Measurements from ENCODE around the gene RASGRP3.

Gene RASGRP3

DNA sequence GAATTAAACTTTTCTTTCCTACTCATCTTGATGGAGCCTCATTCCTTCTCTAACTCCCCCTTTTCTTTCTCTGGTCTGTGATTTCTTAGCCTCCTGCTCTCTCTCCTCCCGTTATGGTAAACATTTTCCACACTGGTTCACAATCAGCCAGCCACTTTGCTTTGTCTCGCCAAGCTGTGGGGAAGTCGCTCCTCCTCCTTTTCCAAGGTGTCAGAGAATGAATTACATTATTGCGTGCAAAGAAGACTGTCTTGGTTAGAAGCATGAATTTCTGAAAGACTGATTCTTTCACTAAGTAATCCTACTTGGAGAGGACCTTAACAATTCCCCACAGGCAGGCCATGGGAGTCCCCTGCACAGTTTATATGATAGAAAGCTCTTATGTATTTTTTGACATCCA lies 46.1 kb downstream of the RASGRP3 start:
- no peak for DNase-seq (ENCODE audit: low read depth in 2 of 2)

DNA sequence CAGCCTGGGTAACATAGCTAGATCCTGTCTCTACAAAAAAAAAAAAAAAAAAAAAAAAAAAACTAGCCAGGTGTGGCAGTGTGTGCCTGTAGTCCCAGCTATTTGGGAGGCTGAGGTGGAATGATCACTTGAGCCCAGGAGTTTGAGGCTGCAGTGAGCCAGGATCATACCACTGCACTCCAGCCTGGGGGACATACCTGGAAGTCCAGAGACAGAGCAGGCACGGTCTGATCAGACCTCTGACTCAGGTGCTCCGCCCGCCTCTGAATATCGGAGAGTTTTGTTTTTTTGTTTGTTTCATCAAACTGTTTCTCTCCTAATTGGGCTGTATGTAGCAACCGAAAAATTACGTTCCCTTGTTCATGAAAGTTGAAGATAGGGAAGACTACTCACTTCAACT lies 49.2 kb downstream of the RASGRP3 start:
- no peak for DNase-seq (ENCODE audit: low read depth in 2 of 2)

DNA sequence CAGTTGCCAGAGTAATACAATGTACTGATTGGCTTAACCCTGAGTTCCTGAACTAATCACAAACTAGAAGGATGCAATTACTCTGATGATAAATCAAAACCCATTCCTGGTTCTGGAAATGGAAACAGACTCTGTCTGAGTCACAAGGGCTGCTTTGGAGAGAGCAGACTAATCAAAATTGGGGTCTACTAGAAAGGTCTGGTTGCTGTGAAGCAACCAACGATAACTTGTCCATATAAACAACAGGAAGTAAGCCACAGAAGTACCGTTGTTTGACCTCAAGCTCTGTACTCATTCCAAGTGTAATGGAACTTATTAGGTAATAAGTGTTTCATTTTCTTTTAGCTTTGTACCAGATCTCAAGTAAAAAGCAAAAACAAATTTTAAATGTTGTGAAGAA lies 49.7 kb downstream of the RASGRP3 start:
- no peak for DNase-seq (ENCODE audit: low read depth in 2 of 2)

DNA sequence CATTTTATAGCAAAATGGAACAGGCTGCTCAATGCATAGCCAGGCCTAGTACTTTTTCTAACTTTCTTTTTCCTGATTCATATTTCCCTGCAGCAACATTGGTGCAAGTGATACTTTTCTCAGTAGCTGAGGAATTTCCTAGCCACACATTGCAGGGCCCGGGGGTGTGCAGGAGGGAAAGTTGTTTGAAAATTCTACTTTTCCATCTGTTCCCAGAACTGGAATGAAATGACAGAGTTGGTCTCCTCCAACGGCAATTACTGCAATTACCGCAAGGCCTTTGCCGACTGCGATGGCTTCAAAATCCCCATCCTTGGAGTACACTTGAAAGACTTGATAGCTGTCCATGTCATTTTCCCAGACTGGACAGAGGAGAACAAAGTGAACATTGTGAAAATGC lies 50.5 kb downstream of the RASGRP3 start:
- DNase-seq (ENCODE audit: low read depth in 2 of 2): no peak

DNA sequence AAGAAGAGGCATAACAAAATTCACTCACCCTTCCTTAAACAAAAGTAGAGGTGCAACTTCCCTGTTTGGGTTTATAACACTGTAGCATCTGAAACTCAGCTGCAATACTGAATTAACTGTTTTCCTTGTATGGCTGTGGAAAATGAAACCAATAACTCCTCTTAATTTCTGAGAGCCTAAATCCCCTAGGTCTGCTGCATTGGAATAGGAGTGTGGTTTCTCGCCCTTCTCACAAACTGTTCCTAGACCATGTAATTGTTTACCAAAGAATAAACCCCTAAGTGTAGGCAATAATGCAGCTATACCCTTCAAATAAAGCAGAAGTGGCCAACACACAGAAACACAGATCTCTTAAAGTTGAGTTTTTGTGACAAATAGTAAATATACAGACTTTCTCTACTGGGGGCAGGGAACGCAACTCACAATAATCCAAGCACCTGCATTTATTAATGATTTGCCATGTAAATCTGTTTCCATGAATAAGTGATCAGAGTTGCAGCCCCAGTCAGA lies 52.0 kb downstream of the RASGRP3 start:
- no peak for DNase-seq (ENCODE audit: low read depth in 2 of 2)

DNA sequence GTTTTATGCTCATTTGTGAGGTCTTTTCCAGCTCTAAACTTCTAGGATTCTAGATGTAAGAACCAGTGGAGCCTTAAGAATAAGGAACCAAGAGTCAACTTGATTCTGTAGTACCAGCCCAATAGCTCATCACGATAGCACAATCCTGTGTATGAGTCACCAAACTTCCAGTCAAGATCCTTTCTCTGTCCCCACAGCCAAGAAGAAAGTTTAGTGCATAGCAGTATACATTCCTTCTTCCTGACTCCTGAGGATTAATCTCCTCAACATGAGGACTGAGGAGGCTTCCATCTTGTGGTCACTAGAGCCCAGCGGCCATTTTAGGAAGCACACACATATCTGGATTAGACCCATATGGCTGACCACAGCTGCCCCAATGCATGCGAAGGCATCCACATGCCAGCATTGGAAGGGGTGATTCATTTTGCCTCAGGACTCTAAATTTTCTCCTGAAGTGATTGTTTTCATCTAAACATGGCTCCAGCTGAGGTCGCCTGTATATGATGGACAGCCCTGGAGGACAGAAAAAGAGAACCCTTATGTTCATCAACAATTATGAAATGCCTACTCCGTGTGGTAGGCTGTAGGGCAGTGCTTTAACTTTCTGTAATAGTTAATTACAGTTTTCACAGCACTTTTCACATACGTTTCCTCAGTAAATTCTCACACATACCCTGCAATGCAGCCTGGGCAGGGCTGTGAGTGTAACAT lies 53.5 kb downstream of the RASGRP3 start:
- DNase-seq (ENCODE audit: low read depth in 2 of 2): no peak

DNA sequence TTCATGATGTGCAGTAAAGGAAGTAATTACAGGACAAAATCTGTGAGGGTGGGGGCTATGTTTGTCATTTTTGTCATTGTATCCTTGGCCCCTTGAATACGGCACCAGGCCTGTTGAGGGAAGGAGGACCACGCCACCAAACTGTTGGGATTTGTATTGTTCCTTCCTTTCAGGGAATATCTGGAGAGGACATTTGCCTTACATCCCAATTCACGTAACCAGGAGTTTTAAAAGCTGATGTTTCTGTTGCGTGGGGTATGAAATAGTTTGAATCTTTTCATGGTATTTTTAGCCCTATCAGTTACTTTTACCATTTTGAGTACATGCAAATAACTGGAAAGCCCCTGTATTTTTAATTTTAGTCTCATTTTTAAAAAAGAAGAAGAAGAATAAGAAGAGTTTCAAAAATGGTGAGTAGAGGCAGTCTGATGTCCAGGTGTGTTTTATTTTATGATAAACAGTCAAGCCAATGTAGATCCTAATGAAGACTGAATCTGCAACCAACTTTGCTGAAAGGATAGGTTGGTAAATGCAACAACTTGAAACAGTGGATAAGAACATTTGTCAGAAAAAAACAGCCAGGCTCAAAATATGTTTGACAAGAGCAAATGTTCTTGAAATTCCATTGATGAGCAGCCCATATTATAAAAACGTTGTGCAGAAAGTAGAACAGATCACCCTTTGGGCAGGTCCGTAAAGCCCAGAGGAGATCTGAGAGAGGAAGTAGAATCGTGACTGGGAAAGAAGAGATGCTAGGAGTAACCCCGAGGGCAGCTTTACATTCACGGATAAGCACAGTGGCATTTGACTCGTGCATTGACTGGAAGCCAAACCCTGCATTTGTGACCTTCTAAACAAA lies 54.5 kb downstream of the RASGRP3 start:
- DNase-seq (ENCODE audit: low read depth in 2 of 2): no peak

DNA sequence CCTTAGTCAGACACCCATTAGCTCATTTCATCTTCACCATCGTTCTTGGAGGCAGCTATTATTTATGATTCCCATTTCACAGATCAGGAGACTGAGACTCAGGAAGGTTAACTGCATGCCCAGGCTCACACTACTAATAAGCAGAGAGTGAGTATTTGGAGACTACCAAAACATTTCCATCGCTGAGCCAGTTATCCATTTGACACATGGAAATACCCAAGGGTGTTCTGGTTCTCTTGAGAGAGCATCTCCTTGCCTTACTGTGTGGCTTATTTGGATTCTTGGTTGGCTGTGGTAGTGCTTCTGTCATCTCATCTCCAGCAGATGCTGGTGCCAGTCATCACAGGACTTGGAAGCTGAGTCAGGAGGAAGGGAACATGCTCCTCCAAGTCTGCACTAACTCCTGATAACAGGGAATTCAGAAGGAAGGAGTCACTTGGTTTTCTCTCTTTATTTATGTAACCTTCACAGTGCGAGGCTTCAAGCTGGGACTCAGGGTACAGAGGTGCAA lies 55.2 kb downstream of the RASGRP3 start:
- no peak for DNase-seq (ENCODE audit: low read depth in 2 of 2)

DNA sequence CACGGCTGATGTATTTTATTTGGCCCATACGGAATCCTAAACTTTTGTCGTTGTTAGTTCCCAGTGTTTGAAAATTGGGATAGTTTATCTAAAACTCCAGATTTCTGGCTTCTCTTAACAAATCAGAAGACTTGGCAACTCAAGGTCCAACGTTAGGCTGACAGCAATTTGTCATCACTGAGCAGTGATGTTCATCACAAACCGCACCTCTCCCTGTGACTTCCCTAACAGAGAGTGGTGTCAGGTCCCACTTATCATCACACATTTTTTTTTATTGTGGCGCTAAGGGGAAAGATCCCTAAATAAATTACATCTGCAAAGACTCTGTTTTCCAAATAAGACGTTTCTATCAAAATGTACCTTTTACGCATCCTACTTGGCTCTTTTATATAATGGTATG lies 55.7 kb downstream of the RASGRP3 start:
- no peak for DNase-seq (ENCODE audit: low read depth in 2 of 2)

DNA sequence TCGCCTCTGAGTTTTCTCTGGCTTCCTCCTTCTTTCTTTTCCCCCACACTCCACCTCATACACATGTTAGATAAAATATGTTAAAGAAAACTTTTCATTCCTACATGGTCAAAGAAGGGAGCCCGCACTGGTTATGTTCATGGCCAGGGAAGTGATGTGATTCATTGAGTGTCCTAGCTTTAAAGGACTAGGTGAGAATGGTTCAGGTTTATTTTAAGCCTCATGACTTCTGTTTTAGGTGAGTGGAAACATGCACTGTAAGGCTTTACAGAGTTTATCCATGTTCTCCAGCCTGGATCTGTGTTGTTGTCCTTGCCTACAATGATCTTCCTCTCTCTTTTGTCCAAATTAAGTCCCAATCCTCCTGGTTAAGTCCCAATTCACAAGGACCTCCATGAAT lies 56.5 kb downstream of the RASGRP3 start:
- DNase-seq (ENCODE audit: low read depth in 2 of 2): no peak

DNA sequence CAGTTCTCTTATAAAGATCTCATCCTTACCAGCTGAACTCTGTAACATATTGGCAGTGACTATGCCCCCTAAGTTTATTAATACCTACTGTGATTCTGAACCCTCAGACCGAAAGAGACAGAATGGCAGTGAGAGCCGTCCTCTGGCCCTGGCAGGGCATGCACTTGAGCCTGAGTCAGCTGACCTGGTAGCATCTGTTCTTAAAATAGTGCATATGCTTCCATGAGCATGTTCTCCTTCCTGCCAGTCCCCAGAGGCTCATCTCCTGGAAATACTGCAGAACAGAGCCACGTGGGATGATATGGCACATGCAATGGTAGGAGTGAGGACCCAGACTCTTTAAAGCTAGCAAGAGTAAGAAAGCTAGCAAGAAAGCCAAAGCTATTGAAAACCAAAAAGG lies 59.0 kb downstream of the RASGRP3 start:
- DNase-seq (ENCODE audit: low read depth in 2 of 2): no peak

DNA sequence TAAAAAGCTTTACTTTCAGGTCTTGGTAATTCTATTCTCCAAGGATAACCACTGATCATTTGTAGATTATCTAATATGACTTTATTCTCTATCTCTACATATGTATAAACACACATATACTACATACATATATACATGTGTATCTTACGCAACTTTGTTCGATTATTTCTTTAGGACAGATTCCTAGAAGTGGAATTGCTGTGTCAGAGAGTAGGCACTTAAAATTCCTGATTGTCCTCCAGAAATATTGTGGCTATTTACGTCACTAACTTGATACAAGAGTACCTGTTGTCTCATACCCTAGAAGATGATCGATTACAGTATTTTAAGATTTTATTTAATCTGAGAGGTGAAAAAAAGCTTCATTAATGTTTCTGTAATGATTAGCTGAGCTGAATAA lies 64.8 kb downstream of the RASGRP3 start:
- DNase-seq (ENCODE audit: low read depth in 2 of 2): no peak

DNA sequence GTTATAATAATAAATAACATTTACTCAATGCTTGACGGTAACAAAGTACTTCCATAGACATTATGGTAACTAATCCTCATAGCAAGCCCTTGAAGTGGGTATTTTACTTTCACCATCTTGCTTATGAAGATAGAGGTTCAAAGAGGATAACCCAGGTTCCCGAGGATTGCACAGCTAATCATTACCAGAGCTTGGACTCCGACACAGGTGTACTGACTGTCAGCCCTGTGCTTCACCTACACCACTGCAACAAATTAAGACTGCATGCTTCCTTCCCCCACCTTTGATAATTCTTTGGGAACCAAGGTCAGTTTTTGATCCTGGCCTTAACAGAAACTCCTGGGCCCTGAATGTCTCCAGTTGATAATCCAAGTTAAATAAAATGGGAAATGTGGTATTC lies 73.8 kb downstream of the RASGRP3 start:
- no peak for DNase-seq (ENCODE audit: low read depth in 2 of 2)

DNA sequence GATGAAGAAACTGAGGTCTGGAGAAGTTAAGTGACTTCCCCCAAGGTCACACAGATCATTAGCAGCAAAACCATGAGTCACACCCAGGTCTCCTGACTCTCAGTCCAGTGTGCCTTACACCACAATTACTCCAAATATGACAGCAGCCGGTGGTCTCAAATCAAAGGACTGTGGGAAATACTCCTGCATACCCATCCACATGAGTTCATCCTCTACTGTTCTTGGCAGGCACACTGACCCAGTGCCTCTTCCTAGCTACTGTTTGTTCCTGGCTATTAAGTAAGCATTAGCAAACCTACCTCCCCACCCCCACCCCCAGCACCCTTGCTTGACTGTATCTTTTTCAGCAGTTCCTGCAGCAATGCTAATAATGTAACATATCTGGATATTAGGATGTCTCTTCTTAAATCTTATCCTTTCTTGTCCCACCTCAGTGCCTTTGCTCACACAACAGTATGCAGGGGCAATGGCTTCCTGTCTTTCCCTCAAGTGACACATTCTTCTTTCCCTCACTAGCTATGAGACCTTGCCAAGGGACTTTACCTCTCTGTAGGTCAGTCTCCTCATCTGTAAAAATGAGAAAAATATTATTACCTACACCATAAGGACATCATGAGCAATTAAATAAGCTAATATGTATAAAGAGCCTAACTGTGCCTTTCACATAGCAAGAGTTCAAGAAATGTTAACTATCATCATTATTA lies 76.5 kb downstream of the RASGRP3 start:
- no peak for DNase-seq (ENCODE audit: low read depth in 2 of 2)

DNA sequence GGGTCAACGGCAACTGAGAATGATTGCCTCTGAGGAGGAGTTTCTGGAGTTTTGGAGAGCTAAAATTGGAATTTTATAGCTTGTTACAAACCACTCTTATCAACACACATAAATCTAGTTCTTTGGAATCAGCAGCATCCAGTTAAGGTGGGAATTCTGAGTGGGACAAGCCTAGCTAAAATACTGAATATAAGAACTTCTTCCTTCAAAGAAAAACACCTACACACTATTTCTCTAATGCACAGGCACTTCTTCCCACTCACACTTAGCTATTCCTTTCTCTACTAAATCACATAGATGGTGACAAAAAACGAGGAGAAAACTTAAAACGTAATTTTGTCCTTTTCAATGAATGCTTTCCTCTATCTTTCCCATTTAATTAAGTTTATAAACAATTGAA lies 79.2 kb downstream of the RASGRP3 start:
- no peak for DNase-seq (ENCODE audit: low read depth in 2 of 2)

DNA sequence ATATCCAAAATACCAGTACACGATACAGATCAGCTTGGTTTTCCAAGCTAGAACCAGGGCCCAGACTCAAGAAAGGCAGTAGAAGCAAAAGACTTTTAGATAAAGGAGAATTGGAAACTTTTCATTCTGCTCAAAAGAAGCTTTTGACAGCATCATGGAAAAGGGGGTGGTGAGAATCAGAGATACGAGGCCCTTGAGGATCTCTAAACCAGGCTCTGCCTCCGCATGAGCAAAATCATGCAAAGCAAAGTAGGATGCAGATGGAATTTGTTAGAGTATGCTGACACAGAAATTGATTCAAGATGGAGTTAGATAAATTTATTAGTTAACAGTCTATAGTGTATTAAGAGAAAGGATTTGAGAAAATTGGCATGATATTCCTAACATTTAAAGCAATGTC lies 82.9 kb downstream of the RASGRP3 start:
- DNase-seq (ENCODE audit: low read depth in 2 of 2): no peak

DNA sequence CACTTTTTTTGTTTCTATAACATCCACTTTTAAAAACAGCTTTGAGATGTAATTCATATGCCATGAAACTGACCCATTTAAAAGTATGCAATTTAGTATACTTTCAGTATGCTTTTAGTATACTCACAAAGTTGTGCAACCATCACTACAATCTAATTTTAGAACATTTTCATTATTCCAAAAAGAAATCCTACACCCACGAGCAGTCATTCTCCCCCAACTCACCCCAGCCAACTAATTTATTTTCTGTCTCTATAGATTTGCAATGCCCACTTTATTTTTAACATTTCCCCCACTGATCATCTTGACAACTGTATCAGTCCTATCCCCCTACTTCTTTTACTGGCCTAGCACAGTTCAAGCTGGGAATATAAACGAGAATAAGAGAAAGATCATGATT lies 83.6 kb downstream of the RASGRP3 start:
- no peak for DNase-seq (ENCODE audit: low read depth in 2 of 2)

DNA sequence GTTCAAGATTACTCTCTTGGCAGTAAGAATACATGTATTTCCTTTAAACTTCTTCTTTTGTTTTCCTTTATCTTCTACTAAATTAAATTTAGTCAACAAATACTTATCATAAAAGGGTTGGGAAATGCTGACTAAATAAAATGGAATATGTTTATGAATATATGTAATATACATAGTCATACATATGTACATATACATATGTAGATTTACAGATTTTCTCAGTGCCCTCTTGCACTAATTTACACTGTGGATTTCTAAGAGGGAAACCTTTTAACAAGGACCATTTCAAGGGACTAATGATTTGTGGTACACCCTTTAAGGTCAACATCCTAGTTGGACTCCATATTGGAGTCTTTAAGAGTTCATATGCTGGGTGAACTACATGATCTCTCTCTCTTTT lies 85.4 kb downstream of the RASGRP3 start:
- DNase-seq (ENCODE audit: low read depth in 2 of 2): no peak

DNA sequence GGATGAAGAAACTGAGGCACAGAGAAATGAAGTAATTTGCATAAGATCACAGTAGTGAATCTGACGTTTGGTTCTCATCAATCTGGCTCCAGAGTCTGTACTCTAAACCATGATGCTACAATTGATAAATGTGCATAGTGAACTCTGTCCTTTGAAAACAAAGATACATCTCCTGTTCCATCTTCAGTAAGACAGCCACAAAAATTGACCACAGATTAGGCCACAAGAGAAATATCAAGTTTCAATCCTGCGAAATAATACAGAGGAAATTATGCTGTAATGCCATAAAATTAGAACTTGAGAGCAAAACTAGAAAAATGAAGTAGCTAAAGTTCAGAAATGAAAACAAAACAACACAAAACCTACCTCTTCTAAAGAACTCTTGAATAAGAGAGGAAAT lies 94.2 kb downstream of the RASGRP3 start:
- no peak for DNase-seq (ENCODE audit: low read depth in 2 of 2)

DNA sequence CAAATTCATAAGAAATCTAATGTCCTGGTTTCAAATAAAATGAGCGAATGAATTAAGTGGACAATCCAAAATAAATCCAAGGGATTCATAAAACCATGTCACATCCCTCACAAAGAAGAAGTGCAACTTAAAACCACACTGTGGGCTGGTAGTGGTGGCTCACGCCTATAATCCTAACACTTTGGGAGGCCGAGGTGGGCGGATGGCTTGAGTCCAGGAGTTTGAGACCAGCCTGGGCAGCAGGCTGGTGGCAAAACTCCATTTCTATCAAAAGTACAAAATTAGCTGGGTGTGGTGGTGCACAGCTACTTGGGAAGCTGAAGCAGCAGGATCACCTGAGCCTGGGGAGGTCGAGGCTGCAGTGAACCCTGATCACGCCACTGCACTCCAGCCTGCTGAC lies 97.2 kb downstream of the RASGRP3 start:
- DNase-seq (ENCODE audit: low read depth in 2 of 2): no peak

DNA sequence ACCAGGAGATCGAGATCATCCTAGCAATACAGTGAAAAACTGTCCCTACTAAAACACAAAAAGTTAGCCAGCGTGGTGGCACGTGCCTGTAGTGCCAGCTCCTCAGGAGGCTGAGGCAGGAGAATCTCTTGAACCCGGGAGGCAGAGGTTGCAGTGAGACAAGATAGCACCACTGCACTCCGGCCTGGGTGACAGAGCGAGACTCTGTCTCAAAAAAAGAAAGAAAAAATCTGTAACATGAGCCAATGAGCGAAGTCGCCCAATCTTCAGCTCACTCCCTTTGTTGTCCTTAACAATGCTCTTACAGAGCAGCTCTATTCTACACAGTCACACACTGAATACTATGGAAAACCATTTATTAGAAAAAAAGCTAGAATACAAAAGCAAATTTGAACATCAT lies 100.6 kb downstream of the RASGRP3 start:
- DNase-seq (ENCODE audit: low read depth in 2 of 2): no peak

DNA sequence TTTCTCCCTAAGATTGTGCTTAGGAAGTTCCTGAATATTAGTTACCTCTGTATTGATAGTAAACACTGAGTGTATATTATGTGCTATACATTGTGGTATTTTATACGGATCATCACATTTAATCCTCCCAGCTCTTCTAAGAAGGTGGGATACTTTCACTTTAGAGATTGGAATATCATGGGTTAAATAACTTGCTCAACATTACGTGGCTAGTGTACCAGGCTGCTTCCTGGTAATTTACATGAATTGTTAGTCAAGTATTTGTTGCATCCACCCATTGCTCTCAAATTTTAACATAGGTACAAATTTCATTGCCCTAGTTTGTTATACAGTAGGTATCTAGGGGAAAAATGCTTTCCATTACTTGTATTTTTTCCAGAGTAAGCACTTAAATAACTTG lies 101.2 kb downstream of the RASGRP3 start:
- DNase-seq (ENCODE audit: low read depth in 2 of 2): no peak

Measured in stimulated activated CD8-positive, alpha-beta memory T cell treated with anti-CD3 and anti-CD28 coated beads, Interleukin-2, amount 100 ng/mL, for 48 hours (primary cell).